A673 (cell line): ENCODE data around the gene ATAD5. TPM values are rescaled to one million over a fixed set of nuclear protein-coding genes. Genes with fewer than 3 reads are reported as not detected.

Experiments used
- BruUV-seq: library from RNA; stranded (reverse); fragments of 400-500 nt; replicated peaks from 2 replicates; lab custom pipeline; 2021; lab: Mats Ljungman, UMichigan
- CTCF ChIA-PET: fragments of 300-600 bp; sonication (Branson Sonifier 250); formaldehyde crosslinking; loops from one replicate; lab custom pipeline; 2022; ENCODE audit warnings: antibody characterized with exemption; lab: Charles Lee
- POLR2A ChIA-PET: fragments of 300-600 bp; sonication (Branson Sonifier 250); formaldehyde crosslinking; loops from one replicate; lab custom pipeline; 2022; ENCODE audit warnings: antibody characterized with exemption; ENCODE audit not compliant: low non-redundant PET; lab: Charles Lee
- DNase-seq: peaks from one replicate; pipeline ENCODE4 v3.0.0-alpha.2; 2015; ENCODE audit warnings: low spot score
- H3K27ac ChIP-seq: fragments of 200-600 bp; sonication (generic); 2 replicates; pipeline ENCODE4 v1.5.1; 2016; ENCODE audit warnings: mixed run types, low read depth, mild to moderate bottlenecking, mixed read lengths, antibody characterized with exemption, low read length; ENCODE audit not compliant: poor library complexity, severe bottlenecking
- H3K27me3 ChIP-seq: fragments of 200-600 bp; sonication (generic); replicated peaks from 2 replicates; pipeline ENCODE4 v1.6.1; 2017; ENCODE audit warnings: mixed run types, low read depth, mild to moderate bottlenecking, mixed read lengths, antibody characterized with exemption, low read length; ENCODE audit not compliant: insufficient read depth, poor library complexity
- H3K36me3 ChIP-seq: fragments of 200-600 bp; sonication (generic); 2 replicates; pipeline ENCODE4 v1.6.1; 2016; ENCODE audit warnings: mixed run types, mild to moderate bottlenecking, mixed read lengths, antibody characterized with exemption, low read length; ENCODE audit not compliant: insufficient read depth, poor library complexity, severe bottlenecking
- H3K4me1 ChIP-seq: fragments of 200-600 bp; sonication (generic); 2 replicates; pipeline ENCODE4 v1.6.1; 2017; ENCODE audit warnings: mixed run types, mild to moderate bottlenecking, mixed read lengths, antibody characterized with exemption, low read length; ENCODE audit not compliant: insufficient read depth, poor library complexity, severe bottlenecking
- H3K4me3 ChIP-seq: fragments of 200-600 bp; sonication (generic); 2 replicates; pipeline ENCODE4 v1.5.1; 2016; ENCODE audit warnings: low read depth, mixed run types, mild to moderate bottlenecking, mixed read lengths, low read length; ENCODE audit not compliant: poor library complexity, severe bottlenecking
- H3K9me3 ChIP-seq: fragments of 200-600 bp; sonication (generic); 2 replicates; pipeline ENCODE4 v1.6.1; 2016; ENCODE audit warnings: mixed run types, low read depth, mild to moderate bottlenecking, mixed read lengths, antibody characterized with exemption, low read length; ENCODE audit not compliant: poor library complexity, severe bottlenecking
- CTCF ChIP-seq: fragments of 300-800, 200-600 bp; sonication (generic); conservative IDR thresholded peaks from 2 replicates; pipeline ENCODE4 v1.5.1; 2017; ENCODE audit warnings: low read depth, mild to moderate bottlenecking, antibody characterized with exemption, low read length, moderate library complexity, mixed read lengths
- EZH2 ChIP-seq: fragments of 200-600 bp; sonication (generic); IDR thresholded peaks from 2 replicates; pipeline ENCODE4 v1.6.1; 2017; ENCODE audit warnings: borderline replicate concordance, low read depth, mild to moderate bottlenecking, mixed read lengths, antibody characterized with exemption, low read length; ENCODE audit not compliant: poor library complexity, severe bottlenecking
- intact Hi-C: fragments of 100-400 bp; cut with micrococcal nuclease; formaldehyde crosslinking; loops from one replicate; pipeline ENCODE4 v1.10.0; 2022; ENCODE audit not compliant: unreplicated experiment
- total RNA-seq: library from RNA; stranded (reverse); gene quantifications from 2 replicates; pipeline ENCODE4 v1.2.3, GENCODE V29; 2021

The ATAD5 gene
- total RNA-seq, 1 experiment from 2014 or later: 17.4 TPM

- H3K4me1 ChIP-seq: peaks cover 6% of the 10 kb centered on the region
- BruUV-seq: no TSS peak
- POLR2A ChIA-PET: no interaction called here
- no peak for TF ChIP-seq EZH2
- TF ChIP-seq CTCF: no peak
- H3K27me3 ChIP-seq: no peaks in the 10 kb centered on the region
- intact Hi-C loops: loop anchor here (10.0 kb wide), 1 partner anchor 352 kb away; the partner anchor contains the start of gene GOSR1
- CTCF ChIA-PET: no interaction called here
- no peak for DNase-seq
- no peaks in the 10 kb centered on the region for H3K9me3 ChIP-seq
- H3K36me3 ChIP-seq: no peaks in the 10 kb centered on the region
- no peak overlapping the region for H3K27ac ChIP-seq
- no peak overlapping the region for H3K4me3 ChIP-seq
These were observed 4.7 kb upstream of the ATAD5 start for GRCh38 chr17:30827082-30827481.

DNA sequence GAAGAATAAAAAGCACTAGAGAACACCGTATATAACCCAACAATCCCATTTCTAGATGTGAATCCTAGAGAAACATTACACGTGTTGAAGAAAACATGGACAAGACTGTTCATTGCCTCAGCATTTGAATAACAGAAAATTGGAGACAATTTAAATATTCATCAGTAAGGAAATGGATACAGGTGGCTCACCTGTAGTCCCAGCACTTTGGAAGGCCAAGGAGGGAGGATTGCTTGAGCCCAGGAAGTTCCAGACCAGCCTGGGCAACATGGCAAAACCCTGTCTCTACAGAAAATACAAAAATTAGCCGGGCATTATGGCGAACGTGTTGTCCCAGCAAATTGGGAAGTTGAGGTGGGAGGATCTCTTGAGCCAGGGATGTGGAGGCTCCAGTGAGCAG is 2.7 kb upstream of the ATAD5 start:
- Histone ChIP-seq H3K4me3 (no peak overlapping the region), H3K36me3 (no peaks in the 10 kb centered on the region), H3K27me3 (no peaks in the 10 kb centered on the region), H3K9me3 (no peaks in the 10 kb centered on the region), H3K4me1 (no peaks in the 10 kb centered on the region), H3K27ac (no peak overlapping the region)
- intact Hi-C loops: loop anchor here (10.0 kb wide), 1 partner anchor 354 kb away; the partner anchor contains the start of gene GOSR1
- POLR2A ChIA-PET: no interaction called here
- CTCF ChIA-PET: no interaction called here
- no TSS peak for BruUV-seq
- no peak for TF ChIP-seq EZH2
- TF ChIP-seq CTCF: no peak
- DNase-seq: no peak

GRCh38 chr17:30831257-30831656 is 509 bp upstream of the ATAD5 start:
- peak overlapping the region; percentile 86 for H3K4me3 ChIP-seq
- CTCF ChIA-PET: no interaction called here
- BruUV-seq: TSS peak; percentile 98
- H3K4me1 ChIP-seq: no peaks in the 10 kb centered on the region
- peak; percentile 23 for DNase-seq
- POLR2A ChIA-PET: no interaction called here
- H3K27me3 ChIP-seq: no peaks in the 10 kb centered on the region
- H3K27ac ChIP-seq: peak overlapping the region; percentile 90
- no peaks in the 10 kb centered on the region for H3K9me3 ChIP-seq
- intact Hi-C loops: no loop called here
- TF ChIP-seq CTCF (no peak), EZH2 (no peak)
- H3K36me3 ChIP-seq: peaks cover 3% of the 10 kb centered on the region
